ENCODE data around the gene ATG9B. TPM values are rescaled to one million over a fixed set of nuclear protein-coding genes. Genes with fewer than 3 reads are reported as not detected.

ATG9B gene
- total and polyA plus RNA-seq, 9 of the 15 experiments (the other 6 are each of a cell fraction or from before 2014, with no cell fraction given): 0.29 to 8.0 (median 2.1) TPM

- peak in 1 of 2 experiments; percentile 31; a peak in 1 of 4 replicates for TF ChIP-seq RCOR1 (IDR thresholded peaks at IDR 0.05; ENCODE audit: borderline replicate concordance in 1 of 2, low read depth in 2 of 2, low read length in 2 of 2)
- no peak for TF ChIP-seq ZFP30 (CRISPR knock-in tag; IDR thresholded peaks at IDR 0.05; ENCODE audit: borderline replicate concordance)
- TF ChIP-seq FOXK1 (CRISPR knock-in tag; IDR thresholded peaks at IDR 0.05; ENCODE audit: borderline replicate concordance): no peak
- TF ChIP-seq RUNX1 (IDR thresholded peaks at IDR 0.05; ENCODE audit: low read depth): peak; percentile 77; the same call in 1 of the 2 replicates
- TF ChIP-seq L3MBTL2 (IDR thresholded peaks at IDR 0.05): no peak
- no peak for TF ChIP-seq CBX3 (IDR thresholded peaks at IDR 0.05; ENCODE audit: borderline replicate concordance in 1 of 2, low read length in 2 of 2)
- peak; percentile 40 for TF ChIP-seq SAP30 (IDR thresholded peaks at IDR 0.05; ENCODE audit: borderline replicate concordance, insufficient read depth, low read depth, low read length, poor library complexity, severe bottlenecking)
- no peak for TF ChIP-seq KAT2B (IDR thresholded peaks at IDR 0.05; ENCODE audit: low read depth, low read length)
- TF ChIP-seq ZNF324 (CRISPR knock-in tag; IDR thresholded peaks at IDR 0.05): no peak
- TF ChIP-seq, protein P1, sequence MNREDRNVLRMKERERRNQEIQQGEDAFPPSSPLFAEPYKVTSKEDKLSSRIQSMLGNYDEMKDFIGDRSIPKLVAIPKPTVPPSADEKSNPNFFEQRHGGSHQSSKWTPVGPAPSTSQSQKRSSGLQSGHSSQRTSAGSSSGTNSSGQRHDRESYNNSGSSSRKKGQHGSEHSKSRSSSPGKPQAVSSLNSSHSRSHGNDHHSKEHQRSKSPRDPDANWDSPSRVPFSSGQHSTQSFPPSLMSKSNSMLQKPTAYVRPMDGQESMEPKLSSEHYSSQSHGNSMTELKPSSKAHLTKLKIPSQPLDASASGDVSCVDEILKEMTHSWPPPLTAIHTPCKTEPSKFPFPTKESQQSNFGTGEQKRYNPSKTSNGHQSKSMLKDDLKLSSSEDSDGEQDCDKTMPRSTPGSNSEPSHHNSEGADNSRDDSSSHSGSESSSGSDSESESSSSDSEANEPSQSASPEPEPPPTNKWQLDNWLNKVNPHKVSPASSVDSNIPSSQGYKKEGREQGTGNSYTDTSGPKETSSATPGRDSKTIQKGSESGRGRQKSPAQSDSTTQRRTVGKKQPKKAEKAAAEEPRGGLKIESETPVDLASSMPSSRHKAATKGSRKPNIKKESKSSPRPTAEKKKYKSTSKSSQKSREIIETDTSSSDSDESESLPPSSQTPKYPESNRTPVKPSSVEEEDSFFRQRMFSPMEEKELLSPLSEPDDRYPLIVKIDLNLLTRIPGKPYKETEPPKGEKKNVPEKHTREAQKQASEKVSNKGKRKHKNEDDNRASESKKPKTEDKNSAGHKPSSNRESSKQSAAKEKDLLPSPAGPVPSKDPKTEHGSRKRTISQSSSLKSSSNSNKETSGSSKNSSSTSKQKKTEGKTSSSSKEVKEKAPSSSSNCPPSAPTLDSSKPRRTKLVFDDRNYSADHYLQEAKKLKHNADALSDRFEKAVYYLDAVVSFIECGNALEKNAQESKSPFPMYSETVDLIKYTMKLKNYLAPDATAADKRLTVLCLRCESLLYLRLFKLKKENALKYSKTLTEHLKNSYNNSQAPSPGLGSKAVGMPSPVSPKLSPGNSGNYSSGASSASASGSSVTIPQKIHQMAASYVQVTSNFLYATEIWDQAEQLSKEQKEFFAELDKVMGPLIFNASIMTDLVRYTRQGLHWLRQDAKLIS (CRISPR knock-in tag; IDR thresholded peaks at IDR 0.05): no peak
- TF ChIP-seq TBP (optimal IDR thresholded peaks at IDR 0.05; ENCODE audit: low read depth, low read length): peak; percentile 51
- no peak for TF ChIP-seq MBD2 (IDR thresholded peaks at IDR 0.05; ENCODE audit: borderline replicate concordance, low read depth)
- TF ChIP-seq NBN (IDR thresholded peaks at IDR 0.05; ENCODE audit: low read depth): no peak
- no peak for TF ChIP-seq NONO (IDR thresholded peaks at IDR 0.05; ENCODE audit: low read depth in 2 of 2, low read length in 1 of 2)
- TF ChIP-seq YBX1 (IDR thresholded peaks at IDR 0.05): no peak
- TF ChIP-seq, protein P2, sequence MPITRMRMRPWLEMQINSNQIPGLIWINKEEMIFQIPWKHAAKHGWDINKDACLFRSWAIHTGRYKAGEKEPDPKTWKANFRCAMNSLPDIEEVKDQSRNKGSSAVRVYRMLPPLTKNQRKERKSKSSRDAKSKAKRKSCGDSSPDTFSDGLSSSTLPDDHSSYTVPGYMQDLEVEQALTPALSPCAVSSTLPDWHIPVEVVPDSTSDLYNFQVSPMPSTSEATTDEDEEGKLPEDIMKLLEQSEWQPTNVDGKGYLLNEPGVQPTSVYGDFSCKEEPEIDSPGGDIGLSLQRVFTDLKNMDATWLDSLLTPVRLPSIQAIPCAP (CRISPR knock-in tag; IDR thresholded peaks at IDR 0.05; ENCODE audit: borderline replicate concordance): no peak; the same call in 1 of the 2 replicates
- TF ChIP-seq ARID3B (CRISPR knock-in tag; IDR thresholded peaks at IDR 0.05; ENCODE audit: borderline replicate concordance): no peak
- no peak for TF ChIP-seq SMAD4 (CRISPR knock-in tag; conservative IDR thresholded peaks at IDR 0.05)
- TF ChIP-seq, protein P3, sequence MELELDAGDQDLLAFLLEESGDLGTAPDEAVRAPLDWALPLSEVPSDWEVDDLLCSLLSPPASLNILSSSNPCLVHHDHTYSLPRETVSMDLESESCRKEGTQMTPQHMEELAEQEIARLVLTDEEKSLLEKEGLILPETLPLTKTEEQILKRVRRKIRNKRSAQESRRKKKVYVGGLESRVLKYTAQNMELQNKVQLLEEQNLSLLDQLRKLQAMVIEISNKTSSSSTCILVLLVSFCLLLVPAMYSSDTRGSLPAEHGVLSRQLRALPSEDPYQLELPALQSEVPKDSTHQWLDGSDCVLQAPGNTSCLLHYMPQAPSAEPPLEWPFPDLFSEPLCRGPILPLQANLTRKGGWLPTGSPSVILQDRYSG (tag; conservative IDR thresholded peaks at IDR 0.05; ENCODE audit: low read depth): no peak
- no peak for TF ChIP-seq CXXC5 (CRISPR knock-in tag; IDR thresholded peaks at IDR 0.05)
Observed at GRCh38 chr7:150976529-150977381, 47.5 kb downstream of the ATG9B start (continued).
